Lung (tissue), 12 donors: Measurements from ENCODE around the gene DYRK1A. TPM values are rescaled to one million over a fixed set of nuclear protein-coding genes. Genes with fewer than 3 reads are reported as not detected.

Experiments
- ATAC-seq: fragments of 200-7000 bp; cut with Tn5 transposase; one replicate; pipeline ENCODE4 v1.9.1; 2020; ENCODE audit warnings: moderate number of reproducible peaks; ENCODE audit not compliant: insufficient read depth, low FRiP score
- DNase-seq, 3 donors: peaks; one replicate each; pipeline ENCODE4 v3.0.0-alpha.2; 2013 to 2017
- H3K27ac ChIP-seq, 2 donors: one replicate each; pipeline ENCODE4 v1.5.1; 2013; ENCODE audit warnings: mild to moderate bottlenecking in 2 of 2, moderate library complexity in 2 of 2, control low read depth in 1 of 2, inconsistent platforms in 1 of 2, low read depth in 1 of 2, low read length in 1 of 2
- H3K27me3 ChIP-seq, 3 donors: one replicate each; pipeline ENCODE4 v1.5.1; 2013; ENCODE audit warnings: low read length in 2 of 3; ENCODE audit not compliant: control insufficient read depth in 3 of 3, insufficient read depth in 3 of 3
- H3K36me3 ChIP-seq, 4 donors: one replicate each; pipeline ENCODE4 v1.5.1; 2013; ENCODE audit warnings: low read length in 4 of 4, mild to moderate bottlenecking in 1 of 4, moderate library complexity in 1 of 4; ENCODE audit not compliant: control insufficient read depth in 4 of 4, insufficient read depth in 4 of 4
- H3K4me1 ChIP-seq, 5 donors: one replicate each; pipeline ENCODE4 v1.5.1; 2013; ENCODE audit warnings: low read length in 5 of 5, mild to moderate bottlenecking in 2 of 5, moderate library complexity in 1 of 5; ENCODE audit not compliant: control insufficient read depth in 5 of 5, insufficient read depth in 5 of 5
- H3K4me3 ChIP-seq: one replicate; pipeline ENCODE4 v1.5.1; 2013; ENCODE audit warnings: mild to moderate bottlenecking, control low read depth, moderate library complexity
- H3K9ac ChIP-seq, 2 donors: one replicate each; pipeline ENCODE4 v1.5.1; 2013; ENCODE audit warnings: low read length in 2 of 2, control low read depth in 1 of 2; ENCODE audit not compliant: insufficient read depth in 1 of 2
- H3K9me3 ChIP-seq, 4 donors: one replicate each; pipeline ENCODE4 v1.5.1; 2013; ENCODE audit warnings: low read length in 3 of 4, mild to moderate bottlenecking in 1 of 4, moderate library complexity in 1 of 4; ENCODE audit not compliant: control insufficient read depth in 4 of 4, insufficient read depth in 3 of 4
- WGBS, 2 donors: extraction: QIAGEN DNeasy Blood & Tissue Kit; methylation state at CpG; one replicate each; pipeline ENCODE4 v1.1.7; 2013; 5-methylcytosine and 5-hydroxymethylcytosine counted together
- polyA plus RNA-seq, 2 donors: library from polyadenylated mRNA; stranded (reverse); fragments of 200-250 nt; gene quantifications; one replicate each; pipeline ENCODE4 v1.2.1, GENCODE V29; 2013
- total RNA-seq, 2 donors: library from RNA; depleted of rRNA in 1 of 2; stranded (reverse); fragments of >200 nt in 1 of 2; gene quantifications; one replicate each; pipeline ENCODE4 v1.2.1, GENCODE V29; 2014 to 2021
- TF ChIP-seq, protein P1 (sequence below): IDR thresholded peaks from 2 replicates; pipeline ENCODE4 v1.5.1; 2012; ENCODE audit warnings: mild to moderate bottlenecking; ENCODE audit errors: control extremely low read depth, extremely low read depth
- donor health status: control.
- donor health status: control.
- donor health status: Bipolar disorder and iron deficiency.
- donor health status: healthy.
- donor health status: DM: yes; HTN: yes; CAD: no.

Gene DYRK1A
- total and polyA plus RNA-seq, 4 donors = 22.1 to 149 (median 43.3) TPM

DNA sequence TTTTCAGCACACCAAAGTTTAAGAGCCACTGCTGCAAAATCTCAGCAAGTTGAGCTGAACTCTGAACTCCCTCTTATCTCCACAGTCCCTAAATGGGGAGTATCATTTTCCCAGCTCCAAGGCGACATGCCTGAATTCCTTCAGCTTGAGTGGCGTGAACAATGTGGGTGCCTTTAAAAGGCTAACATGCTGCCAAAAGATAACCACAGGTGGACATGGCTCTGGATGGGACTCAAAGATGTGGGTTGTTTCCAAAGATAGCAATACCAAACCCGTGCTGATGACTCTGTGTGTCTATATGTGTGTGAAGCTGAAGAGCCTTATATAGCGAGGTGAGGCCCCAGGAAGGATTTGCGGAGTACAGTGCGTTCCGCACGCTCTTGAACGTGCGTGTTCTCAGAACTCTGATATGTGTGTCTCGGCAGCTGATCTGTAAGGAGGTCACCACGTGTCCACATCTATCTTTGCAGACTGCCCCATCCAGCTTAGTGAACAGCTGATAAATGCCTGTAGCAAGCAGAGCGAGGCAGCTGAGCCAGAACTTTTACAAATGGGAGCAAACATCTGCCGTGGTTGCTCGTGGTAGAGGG is 189.2 kb downstream of the DYRK1A start:
- H3K4me1 ChIP-seq = peaks cover 2 to 15% (median 13%) of the 10 kb centered on the region in 5 donors
- H3K27me3 ChIP-seq = no peaks in the 10 kb centered on the region
- no peaks in the 10 kb centered on the region for H3K9me3 ChIP-seq
- TF ChIP-seq, protein P1, sequence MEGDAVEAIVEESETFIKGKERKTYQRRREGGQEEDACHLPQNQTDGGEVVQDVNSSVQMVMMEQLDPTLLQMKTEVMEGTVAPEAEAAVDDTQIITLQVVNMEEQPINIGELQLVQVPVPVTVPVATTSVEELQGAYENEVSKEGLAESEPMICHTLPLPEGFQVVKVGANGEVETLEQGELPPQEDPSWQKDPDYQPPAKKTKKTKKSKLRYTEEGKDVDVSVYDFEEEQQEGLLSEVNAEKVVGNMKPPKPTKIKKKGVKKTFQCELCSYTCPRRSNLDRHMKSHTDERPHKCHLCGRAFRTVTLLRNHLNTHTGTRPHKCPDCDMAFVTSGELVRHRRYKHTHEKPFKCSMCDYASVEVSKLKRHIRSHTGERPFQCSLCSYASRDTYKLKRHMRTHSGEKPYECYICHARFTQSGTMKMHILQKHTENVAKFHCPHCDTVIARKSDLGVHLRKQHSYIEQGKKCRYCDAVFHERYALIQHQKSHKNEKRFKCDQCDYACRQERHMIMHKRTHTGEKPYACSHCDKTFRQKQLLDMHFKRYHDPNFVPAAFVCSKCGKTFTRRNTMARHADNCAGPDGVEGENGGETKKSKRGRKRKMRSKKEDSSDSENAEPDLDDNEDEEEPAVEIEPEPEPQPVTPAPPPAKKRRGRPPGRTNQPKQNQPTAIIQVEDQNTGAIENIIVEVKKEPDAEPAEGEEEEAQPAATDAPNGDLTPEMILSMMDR = no peak
- H3K9ac ChIP-seq = no peak overlapping the region
- H3K4me3 ChIP-seq = no peak overlapping the region
- DNase-seq (no peak), ATAC-seq (no peak)
- no peaks in the 10 kb centered on the region for H3K36me3 ChIP-seq
- peak overlapping the region in 1 of 2 donors; percentile 94 for H3K27ac ChIP-seq
- 78 to 89% methylated on average over 15 of the region's 15 CpGs for WGBS, 2 donors

GRCh38 chr21:37557261-37557950 is 190.8 kb downstream of the DYRK1A start:
- Histone ChIP-seq H3K9me3 (no peaks in the 10 kb centered on the region), H3K27ac (peak overlapping the region; percentile 37 to 56), H3K4me1 (peaks cover 0 to 10% (median 0%) of the 10 kb centered on the region in 5 donors), H3K36me3 (no peaks in the 10 kb centered on the region), H3K4me3 (no peak overlapping the region), H3K27me3 (no peaks in the 10 kb centered on the region), H3K9ac (no peak overlapping the region)
- TF ChIP-seq, protein P1 = no peak
- ATAC-seq (no peak), DNase-seq (no peak)
- 64 to 73% methylated on average over 8 of the region's 8 CpGs for WGBS, 2 donors

DNA sequence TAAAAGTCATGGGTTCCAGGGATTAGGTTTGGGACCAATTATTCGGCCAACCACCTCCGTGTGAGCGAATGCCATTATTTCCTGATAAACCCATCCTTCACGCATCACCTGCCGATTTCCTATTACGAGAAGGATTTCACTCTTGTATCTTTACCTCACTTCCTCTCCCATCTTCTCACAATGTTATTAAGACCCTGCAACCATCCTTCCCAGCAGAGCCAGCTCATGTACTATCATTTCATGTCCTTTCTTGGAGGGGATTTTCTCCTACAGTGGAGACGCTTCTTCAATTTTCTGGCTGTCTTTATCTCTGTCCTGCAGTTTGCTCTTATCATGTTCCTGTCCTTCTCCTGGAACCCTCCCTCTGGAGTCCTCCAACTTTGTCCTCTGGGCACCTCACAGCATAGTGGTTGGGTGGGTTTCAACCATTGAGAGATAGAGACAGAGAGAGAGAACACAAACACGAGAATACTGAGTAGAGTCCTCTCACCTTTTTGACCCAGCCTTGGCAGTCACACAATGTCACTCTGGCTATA is 192.2 kb downstream of the DYRK1A start:
- TF ChIP-seq, protein P1 = no peak
- 91 to 93% methylated on average over 8 of the region's 8 CpGs for WGBS, 2 donors
- ATAC-seq = no peak

More for the DNA sequence above, 192.2 kb downstream of the DYRK1A start:
- peaks cover 0 to 4% (median 2%) of the 10 kb centered on the region in 4 donors for H3K9me3 ChIP-seq
- no peak overlapping the region for H3K27ac ChIP-seq
- H3K9ac ChIP-seq = no peak overlapping the region
- H3K4me1 ChIP-seq = peaks cover 0 to 5% (median 0%) of the 10 kb centered on the region in 5 donors
- H3K36me3 ChIP-seq = no peaks in the 10 kb centered on the region
- DNase-seq = no peak
- H3K27me3 ChIP-seq = no peaks in the 10 kb centered on the region
- no peak overlapping the region for H3K4me3 ChIP-seq
